PC-3 (cell line): Measurements from ENCODE around the gene IRGQ.
"Not testable (repeated sequence)": the region's sequence is repeated elsewhere in the genome, so short reads cannot be mapped to it uniquely, and the experiment has no call there.

Experiments
- EZH2 ChIP-seq: fragments of 300-600 bp; sonication (generic); IDR thresholded peaks from one replicate; pipeline ENCODE4 v1.6.1; 2017; ENCODE audit warnings: antibody characterized with exemption, mild to moderate bottlenecking, low read length; ENCODE audit not compliant: unreplicated experiment
- EZH2phosphoT487 ChIP-seq: fragments of 300-600 bp; sonication (generic); IDR thresholded peaks from 2 replicates; pipeline ENCODE4 v1.6.1; 2018; ENCODE audit warnings: mild to moderate bottlenecking, antibody characterized with exemption, low read length, borderline replicate concordance
- TF ChIP-seq, protein P1 (sequence below): fragments of 300-600 bp; sonication (generic); conservative IDR thresholded peaks from 2 replicates; pipeline ENCODE4 v1.5.1; 2017; ENCODE audit warnings: antibody characterized with exemption, low read depth, mild to moderate bottlenecking, low read length

DNA sequence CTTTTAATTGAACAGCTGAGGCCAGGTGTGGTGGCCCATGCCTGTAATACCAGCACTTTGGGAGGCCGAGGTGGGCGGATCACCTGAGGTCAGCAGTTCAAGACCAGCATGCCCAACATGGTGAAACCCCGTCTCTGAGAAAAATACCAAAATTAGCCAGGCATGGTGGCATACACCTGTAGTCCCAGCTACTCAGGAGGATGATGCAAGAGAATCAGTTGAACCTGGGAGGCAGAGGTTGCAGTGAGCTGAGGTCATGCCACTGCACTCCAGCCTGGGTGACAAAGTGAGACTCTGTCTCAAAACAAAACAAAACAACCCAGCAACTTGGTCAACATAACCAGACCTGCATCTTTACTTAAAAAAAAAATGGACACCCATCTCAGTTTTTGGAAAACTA lies 8.9 kb downstream of the IRGQ start:
- TF ChIP-seq, protein P1, sequence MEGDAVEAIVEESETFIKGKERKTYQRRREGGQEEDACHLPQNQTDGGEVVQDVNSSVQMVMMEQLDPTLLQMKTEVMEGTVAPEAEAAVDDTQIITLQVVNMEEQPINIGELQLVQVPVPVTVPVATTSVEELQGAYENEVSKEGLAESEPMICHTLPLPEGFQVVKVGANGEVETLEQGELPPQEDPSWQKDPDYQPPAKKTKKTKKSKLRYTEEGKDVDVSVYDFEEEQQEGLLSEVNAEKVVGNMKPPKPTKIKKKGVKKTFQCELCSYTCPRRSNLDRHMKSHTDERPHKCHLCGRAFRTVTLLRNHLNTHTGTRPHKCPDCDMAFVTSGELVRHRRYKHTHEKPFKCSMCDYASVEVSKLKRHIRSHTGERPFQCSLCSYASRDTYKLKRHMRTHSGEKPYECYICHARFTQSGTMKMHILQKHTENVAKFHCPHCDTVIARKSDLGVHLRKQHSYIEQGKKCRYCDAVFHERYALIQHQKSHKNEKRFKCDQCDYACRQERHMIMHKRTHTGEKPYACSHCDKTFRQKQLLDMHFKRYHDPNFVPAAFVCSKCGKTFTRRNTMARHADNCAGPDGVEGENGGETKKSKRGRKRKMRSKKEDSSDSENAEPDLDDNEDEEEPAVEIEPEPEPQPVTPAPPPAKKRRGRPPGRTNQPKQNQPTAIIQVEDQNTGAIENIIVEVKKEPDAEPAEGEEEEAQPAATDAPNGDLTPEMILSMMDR, result not testable (repeated sequence)
- TF ChIP-seq EZH2phosphoT487, EZH2: not testable (repeated sequence)
